H1 (cell line): ENCODE data around the gene ABHD1. TPM values are rescaled to one million over a fixed set of nuclear protein-coding genes. Genes with fewer than 3 reads are reported as not detected.

Experiments used
- EZH2 ChIP-seq: fragments of 200-600 bp; sonication (generic); IDR thresholded peaks from 2 replicates; pipeline ENCODE4 v1.7.1; 2012; ENCODE audit warnings: low read depth, mild to moderate bottlenecking, moderate library complexity, low read length, inconsistent platforms; ENCODE audit not compliant: severe bottlenecking
- polyA plus RNA-seq, 7 experiments: library from polyadenylated mRNA; depleted of rRNA in 3 of 7; stranded (reverse) in 5 of 7; unstranded in 2 of 7; fragments of >200 nt in 5 of 7; fragments of 200-250 nt in 2 of 7; gene quantifications; 1 replicate in 5 of 7; 2 replicates in 1 of 7; 4 replicates in 1 of 7; pipeline versions ENCODE4 v1.2.1 to v1.2.3, GENCODE V29; 2011 to 2013; ENCODE audit warnings: missing spikeins in 2 of 7, mixed read lengths in 2 of 7
- total RNA-seq: library from RNA; stranded (reverse); fragmentation: NEBNext Ultra II Directional; extraction: Animal tissue kit (Norgen Biotek cat#: 25700); gene quantifications from 2 replicates; pipeline ENCODE4 v1.2.1, GENCODE V29; 2021
- TF ChIP-seq, protein P1 (sequence below): IDR thresholded peaks from 2 replicates; pipeline ENCODE4 v1.6.1; 2012; ENCODE audit warnings: low read length, inconsistent platforms

Gene ABHD1
- total and polyA plus RNA-seq, 2 of the 8 experiments (the other 6 are each of a cell fraction or from before 2014, with no cell fraction given): 0.20 to 1.1 TPM

DNA sequence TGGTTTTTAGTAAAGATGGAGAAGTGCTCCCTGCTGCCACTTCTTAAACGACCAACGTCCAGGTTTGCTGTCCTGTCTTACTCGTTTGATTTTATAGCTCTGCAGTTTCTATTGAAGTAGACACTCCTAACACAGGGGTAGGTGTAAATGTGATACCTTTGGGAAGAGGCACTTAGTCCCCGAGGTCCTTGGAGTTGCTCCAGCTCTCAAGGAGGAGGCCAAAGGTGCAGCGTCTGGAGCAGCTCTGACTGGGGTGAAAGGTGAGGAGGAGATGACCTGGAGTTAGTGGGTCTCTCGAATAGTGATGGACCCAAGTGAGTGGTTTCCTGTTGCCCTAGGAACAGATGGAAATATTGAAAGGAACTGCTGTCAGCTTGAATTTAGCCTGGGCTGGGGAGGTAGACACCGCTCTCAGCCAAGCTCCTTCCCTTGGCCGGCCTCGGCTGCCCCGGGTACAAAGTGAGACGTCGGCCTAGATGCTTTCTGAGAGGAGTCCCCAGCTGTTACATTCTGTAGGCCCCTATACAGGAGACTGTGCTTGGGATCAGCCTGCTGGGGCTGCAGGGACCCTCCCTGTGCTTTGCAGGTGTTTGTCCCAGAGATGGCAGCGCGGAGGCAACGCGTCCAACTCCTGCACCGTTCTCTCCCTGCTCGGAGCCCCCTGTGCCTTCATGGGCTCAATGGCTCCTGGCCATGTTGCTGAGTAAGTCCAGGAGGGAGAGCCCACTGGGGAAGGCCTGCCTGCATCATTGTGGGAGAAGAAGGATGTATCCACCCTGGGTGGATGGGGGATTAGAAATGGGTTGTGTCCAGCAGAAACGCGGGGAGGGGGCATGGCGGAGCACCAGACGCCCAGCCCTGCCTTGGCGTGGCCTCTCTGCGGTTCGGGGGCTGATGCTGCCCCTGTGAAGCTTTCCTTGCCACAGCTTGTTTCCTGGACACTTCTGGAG lies 31.6 kb upstream of the ABHD1 start (continued):
- TF ChIP-seq, protein P1, sequence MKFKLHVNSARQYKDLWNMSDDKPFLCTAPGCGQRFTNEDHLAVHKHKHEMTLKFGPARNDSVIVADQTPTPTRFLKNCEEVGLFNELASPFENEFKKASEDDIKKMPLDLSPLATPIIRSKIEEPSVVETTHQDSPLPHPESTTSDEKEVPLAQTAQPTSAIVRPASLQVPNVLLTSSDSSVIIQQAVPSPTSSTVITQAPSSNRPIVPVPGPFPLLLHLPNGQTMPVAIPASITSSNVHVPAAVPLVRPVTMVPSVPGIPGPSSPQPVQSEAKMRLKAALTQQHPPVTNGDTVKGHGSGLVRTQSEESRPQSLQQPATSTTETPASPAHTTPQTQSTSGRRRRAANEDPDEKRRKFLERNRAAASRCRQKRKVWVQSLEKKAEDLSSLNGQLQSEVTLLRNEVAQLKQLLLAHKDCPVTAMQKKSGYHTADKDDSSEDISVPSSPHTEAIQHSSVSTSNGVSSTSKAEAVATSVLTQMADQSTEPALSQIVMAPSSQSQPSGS: no peak
- TF ChIP-seq EZH2: no peak
